H1 (cell line): ENCODE results near the gene COPS7A. TPM values are rescaled to one million over a fixed set of nuclear protein-coding genes. Genes with fewer than 3 reads are reported as not detected.
A peak's percentile ranks its signal among the peaks of the same experiment; 100 is the strongest.

ENCODE experiments used
- BACH1 ChIP-seq: IDR thresholded peaks from 2 replicates; pipeline ENCODE4 v1.6.1; 2012; ENCODE audit warnings: low read length, improper control_type of control experiment
- CBX5 ChIP-seq: fragments of 300-800, 300-1000 bp; sonication (generic); IDR thresholded peaks from 2 replicates; pipeline ENCODE4 v1.7.1; 2016; ENCODE audit warnings: antibody characterized with exemption, low read length, low read depth
- CHD2 ChIP-seq: IDR thresholded peaks from 2 replicates; pipeline ENCODE4 v1.6.1; 2012; ENCODE audit warnings: low read length, improper control_type of control experiment
- CREB1 ChIP-seq: IDR thresholded peaks from 2 replicates; pipeline ENCODE4 v1.6.1; 2012; ENCODE audit warnings: inconsistent platforms
- CTCF ChIP-seq, 3 experiments: IDR thresholded peaks; 1 replicate in 2 of 3; 2 replicates in 1 of 3; pipeline versions ENCODE4 v1.5.1 to v1.6.1; 2011; ENCODE audit warnings: low read length in 3 of 3, mild to moderate bottlenecking in 3 of 3, inconsistent platforms in 2 of 3, low read depth in 1 of 3, moderate library complexity in 1 of 3; ENCODE audit not compliant: insufficient read depth in 1 of 3; ENCODE audit errors: control extremely low read depth in 1 of 3
- EZH2 ChIP-seq: fragments of 200-600 bp; sonication (generic); IDR thresholded peaks from 2 replicates; pipeline ENCODE4 v1.7.1; 2012; ENCODE audit warnings: low read depth, mild to moderate bottlenecking, moderate library complexity, low read length, inconsistent platforms; ENCODE audit not compliant: severe bottlenecking
- FOSL1 ChIP-seq: IDR thresholded peaks from 2 replicates; pipeline ENCODE4 v1.6.1; 2011; ENCODE audit warnings: mild to moderate bottlenecking, low read depth, low read length, moderate library complexity; ENCODE audit not compliant: insufficient read depth
- HDAC6 ChIP-seq: IDR thresholded peaks from one replicate; pipeline ENCODE4 v1.7.1; 2012; ENCODE audit warnings: low read depth, mild to moderate bottlenecking, inconsistent platforms, low read length, moderate library complexity
- KDM1A ChIP-seq: fragments of 200-600, 300-600 bp; sonication (generic); IDR thresholded peaks from 2 replicates; pipeline ENCODE4 v1.7.1; 2016; ENCODE audit warnings: mild to moderate bottlenecking, low read length, borderline replicate concordance
- KDM4A ChIP-seq: IDR thresholded peaks from one replicate; pipeline ENCODE4 v1.7.1; 2012; ENCODE audit warnings: low read depth, mild to moderate bottlenecking, moderate library complexity, low read length, inconsistent platforms; ENCODE audit not compliant: severe bottlenecking
- NRF1 ChIP-seq: IDR thresholded peaks from 2 replicates; pipeline ENCODE4 v1.6.1; 2011; ENCODE audit warnings: mild to moderate bottlenecking, low read depth, low read length, improper control_type of control experiment
- RAD21 ChIP-seq, 2 experiments: IDR thresholded peaks in 1 of 2; conservative IDR thresholded peaks in 1 of 2; 2 replicates each; pipeline ENCODE4 v1.6.1; 2011; ENCODE audit warnings: low read depth in 2 of 2, low read length in 2 of 2, improper control_type of control experiment in 1 of 2, inconsistent platforms in 1 of 2, mild to moderate bottlenecking in 1 of 2, moderate library complexity in 1 of 2
- RBBP5 ChIP-seq: IDR thresholded peaks from 2 replicates; pipeline ENCODE4 v1.7.1; 2012; ENCODE audit warnings: low read depth, mild to moderate bottlenecking, inconsistent platforms, low read length, moderate library complexity, borderline replicate concordance
- RNF2 ChIP-seq: fragments of 200-900, 300-1000 bp; sonication (generic); IDR thresholded peaks from 2 replicates; pipeline ENCODE4 v1.7.1; 2016; ENCODE audit warnings: borderline replicate concordance, low read depth, mild to moderate bottlenecking, antibody characterized with exemption, low read length; ENCODE audit not compliant: poor library complexity, severe bottlenecking; ENCODE audit errors: missing control alignments
- RXRA ChIP-seq: IDR thresholded peaks from 2 replicates; pipeline ENCODE4 v1.6.1; 2011; ENCODE audit warnings: low read depth, mild to moderate bottlenecking, low read length, moderate library complexity; ENCODE audit not compliant: insufficient read depth
- SIN3A ChIP-seq, 2 experiments: IDR thresholded peaks in 1 of 2; conservative IDR thresholded peaks in 1 of 2; 2 replicates each; pipeline ENCODE4 v1.6.1; 2011 to 2012; ENCODE audit warnings: low read length in 2 of 2, improper control_type of control experiment in 1 of 2, low read depth in 1 of 2, mild to moderate bottlenecking in 1 of 2
- SIRT6 ChIP-seq: IDR thresholded peaks from one replicate; pipeline ENCODE4 v1.7.1; 2012; ENCODE audit warnings: low read length, inconsistent platforms
- SP1 ChIP-seq: IDR thresholded peaks from 2 replicates; pipeline ENCODE4 v1.6.1; 2011; ENCODE audit warnings: low read depth, low read length
- SP2 ChIP-seq: IDR thresholded peaks from 2 replicates; pipeline ENCODE4 v1.6.1; 2012; ENCODE audit warnings: mild to moderate bottlenecking, low read length, inconsistent platforms
- TAF1 ChIP-seq: IDR thresholded peaks from 2 replicates; pipeline ENCODE4 v1.6.1; 2011; ENCODE audit warnings: mild to moderate bottlenecking, low read depth, low read length
- TBP ChIP-seq: IDR thresholded peaks from 2 replicates; pipeline ENCODE4 v1.6.1; 2011; ENCODE audit warnings: low read depth, low read length, improper control_type of control experiment
- TEAD4 ChIP-seq: IDR thresholded peaks from 2 replicates; pipeline ENCODE4 v1.6.1; 2012; ENCODE audit warnings: low read depth, low read length, inconsistent platforms, mixed read lengths
- polyA plus RNA-seq, 7 experiments: library from polyadenylated mRNA; depleted of rRNA in 3 of 7; stranded (reverse) in 5 of 7; unstranded in 2 of 7; fragments of >200 nt in 5 of 7; fragments of 200-250 nt in 2 of 7; gene quantifications; 1 replicate in 5 of 7; 2 replicates in 1 of 7; 4 replicates in 1 of 7; pipeline versions ENCODE4 v1.2.1 to v1.2.3, GENCODE V29; 2011 to 2013; ENCODE audit warnings: missing spikeins in 2 of 7, mixed read lengths in 2 of 7
- total RNA-seq: library from RNA; stranded (reverse); fragmentation: NEBNext Ultra II Directional; extraction: Animal tissue kit (Norgen Biotek cat#: 25700); gene quantifications from 2 replicates; pipeline ENCODE4 v1.2.1, GENCODE V29; 2021

The COPS7A gene
- total and polyA plus RNA-seq, 2 of the 8 experiments (the other 6 are each of a cell fraction or from before 2014, with no cell fraction given) = 44.5 to 95.9 TPM

DNA sequence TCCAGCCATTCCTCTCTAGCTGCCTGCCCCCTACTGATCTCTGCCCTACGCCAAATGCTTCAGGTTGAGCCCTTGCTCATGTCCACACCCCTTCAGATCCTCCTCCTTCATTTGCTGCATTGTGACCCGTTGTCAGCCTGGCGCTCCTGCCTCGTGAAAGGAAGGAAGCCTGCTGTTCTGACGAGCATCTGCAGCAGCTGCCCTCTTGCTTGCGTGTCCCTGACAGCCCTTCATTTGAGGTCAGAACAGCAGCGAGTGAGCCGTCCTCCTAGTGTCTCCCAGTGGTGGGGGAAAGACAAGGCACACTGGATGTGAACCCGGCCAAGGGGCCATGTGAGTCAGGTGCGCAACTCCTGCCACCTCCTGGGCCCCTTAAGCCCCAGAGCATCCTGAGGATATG lies 20.2 kb upstream of the COPS7A start (continued):
- no peak for TF ChIP-seq RBBP5
- TF ChIP-seq RXRA = no peak
- 0 out of 2 replicates have a peak, but pooled peaks have one; percentile 26 for TF ChIP-seq TAF1
- TF ChIP-seq TEAD4 = no peak
- TF ChIP-seq SP2 = no peak
- TF ChIP-seq HDAC6 = no peak
- no peak for TF ChIP-seq SIRT6
- no peak for TF ChIP-seq BACH1
- TF ChIP-seq KDM4A = no peak
- TF ChIP-seq EZH2 = no peak
- peak; percentile 46; the same call in 1 of the 2 replicates for TF ChIP-seq CREB1
- no peak for TF ChIP-seq KDM1A
- TF ChIP-seq NRF1 = no peak
- 0 out of 2 replicates have a peak, but pooled peaks have one; percentile 17 for TF ChIP-seq TBP
- no peak for TF ChIP-seq CHD2
- TF ChIP-seq SIN3A (conservative IDR thresholded peaks at IDR 0.05 in 1 of 2, IDR thresholded peaks at IDR 0.05 in 1 of 2; ENCODE audit: low read depth in 1 of 2, low read length in 2 of 2) = peak in 1 of 2 experiments; percentile 86; a peak in 2 of 4 replicates
- TF ChIP-seq CTCF (IDR thresholded peaks at IDR 0.05; ENCODE audit: control extremely low read depth in 1 of 3, insufficient read depth in 1 of 3, low read depth in 1 of 3, low read length in 3 of 3) = peak in 1 of 3 experiments; percentile 28; a peak in 1 of 4 replicates
- TF ChIP-seq RAD21 (IDR thresholded peaks at IDR 0.05 in 1 of 2, conservative IDR thresholded peaks at IDR 0.05 in 1 of 2; ENCODE audit: low read depth in 2 of 2, low read length in 2 of 2) = peak in 1 of 2 experiments; percentile 10; a peak in 1 of 4 replicates
- no peak for TF ChIP-seq CBX5
- no peak for TF ChIP-seq RNF2
- TF ChIP-seq FOSL1 = no peak
- no peak for TF ChIP-seq SP1
